H9 (cell line): ENCODE results near the gene TENM4. TPM values are rescaled to one million over a fixed set of nuclear protein-coding genes. Genes with fewer than 3 reads are reported as not detected.

Experiments
- DNase-seq: peaks from one replicate; pipeline ENCODE4 v3.0.0-alpha.2; 2017
- H2AFZ ChIP-seq: one replicate; pipeline ENCODE4 v1.6.1; 2013; ENCODE audit warnings: mild to moderate bottlenecking, low read length, control low read depth, moderate library complexity
- H2AK5ac ChIP-seq: 2 replicates; pipeline ENCODE4 v1.6.1; 2013; ENCODE audit warnings: low read length, control low read depth, mixed read lengths; ENCODE audit not compliant: insufficient read length
- H2BK120ac ChIP-seq: one replicate; pipeline ENCODE4 v1.6.1; 2013; ENCODE audit warnings: low read depth, mild to moderate bottlenecking, low read length, control low read depth, inconsistent platforms; ENCODE audit not compliant: poor library complexity, severe bottlenecking
- H2BK12ac ChIP-seq: 2 replicates; pipeline ENCODE4 v1.6.1; 2013; ENCODE audit warnings: low read length, control low read depth, mixed read lengths, low read depth; ENCODE audit not compliant: insufficient read length
- H2BK15ac ChIP-seq: 2 replicates; pipeline ENCODE4 v1.6.1; 2013; ENCODE audit warnings: low read depth, low read length, control low read depth
- H2BK20ac ChIP-seq: one replicate; pipeline ENCODE4 v1.6.1; 2013; ENCODE audit warnings: low read depth, mild to moderate bottlenecking, low read length, control low read depth, inconsistent platforms; ENCODE audit not compliant: poor library complexity, severe bottlenecking
- H2BK5ac ChIP-seq: 2 replicates; pipeline ENCODE4 v1.6.1; 2013; ENCODE audit warnings: low read length, control low read depth, mixed read lengths; ENCODE audit not compliant: insufficient read length
- H3K14ac ChIP-seq: 2 replicates; pipeline ENCODE4 v1.6.1; 2013; ENCODE audit warnings: low read length, control low read depth; ENCODE audit not compliant: insufficient read depth
- H3K18ac ChIP-seq: 2 replicates; pipeline ENCODE4 v1.6.1; 2013; ENCODE audit warnings: low read depth, mild to moderate bottlenecking, mixed read lengths, low read length, control low read depth; ENCODE audit not compliant: insufficient read length
- H3K23ac ChIP-seq: 2 replicates; pipeline ENCODE4 v1.6.1; 2013; ENCODE audit warnings: low read length, control low read depth, mixed read lengths, low read depth; ENCODE audit not compliant: insufficient read length
- H3K23me2 ChIP-seq: 2 replicates; pipeline ENCODE4 v1.6.1; 2013; ENCODE audit warnings: low read depth, mild to moderate bottlenecking, mixed read lengths, low read length, control low read depth; ENCODE audit not compliant: insufficient read length, poor library complexity, severe bottlenecking
- H3K27ac ChIP-seq: 2 replicates; pipeline ENCODE4 v1.5.1; 2013; ENCODE audit warnings: low read length, control low read depth, mixed read lengths, low read depth; ENCODE audit not compliant: insufficient read length
- H3K27me3 ChIP-seq: 2 replicates; pipeline ENCODE4 v1.6.1; 2013; ENCODE audit warnings: low read length, control low read depth, inconsistent platforms; ENCODE audit not compliant: insufficient read depth
- H3K4ac ChIP-seq: 2 replicates; pipeline ENCODE4 v1.6.1; 2013; ENCODE audit warnings: low read depth, mild to moderate bottlenecking, control low read depth, inconsistent platforms, low read length, moderate library complexity
- H3K4me1 ChIP-seq: 2 replicates; pipeline ENCODE4 v1.6.1; 2013; ENCODE audit warnings: low read length, control low read depth, inconsistent platforms; ENCODE audit not compliant: insufficient read depth
- H3K4me2 ChIP-seq: 2 replicates; pipeline ENCODE4 v1.6.1; 2013; ENCODE audit warnings: low read length, control low read depth, mixed read lengths; ENCODE audit not compliant: insufficient read length, insufficient read depth
- H3K56ac ChIP-seq: 2 replicates; pipeline ENCODE4 v1.6.1; 2013; ENCODE audit warnings: low read depth, mild to moderate bottlenecking, mixed read lengths, low read length, control low read depth; ENCODE audit not compliant: insufficient read length
- H3K79me1 ChIP-seq: 2 replicates; pipeline ENCODE4 v1.6.1; 2013; ENCODE audit warnings: low read depth, mild to moderate bottlenecking, moderate library complexity, low read length, control low read depth, inconsistent platforms; ENCODE audit not compliant: insufficient read depth, poor library complexity, severe bottlenecking
- H3K79me2 ChIP-seq: 2 replicates; pipeline ENCODE4 v1.6.1; 2013; ENCODE audit warnings: low read length, control low read depth, inconsistent platforms; ENCODE audit not compliant: insufficient read depth
- H3K9ac ChIP-seq: 2 replicates; pipeline ENCODE4 v1.6.1; 2013; ENCODE audit warnings: low read length, control low read depth, mixed read lengths; ENCODE audit not compliant: insufficient read length; ENCODE audit errors: extremely low read depth
- H3K9me3 ChIP-seq: one replicate; pipeline ENCODE4 v1.6.1; 2013; ENCODE audit warnings: low read depth, low read length, inconsistent platforms; ENCODE audit not compliant: control insufficient read depth
- H3T11ph ChIP-seq: one replicate; pipeline ENCODE4 v1.6.1; 2013; ENCODE audit warnings: mild to moderate bottlenecking, low read length, control low read depth, inconsistent platforms
- H4K20me1 ChIP-seq: one replicate; pipeline ENCODE4 v1.6.1; 2013; ENCODE audit not compliant: control insufficient read depth, insufficient read length, insufficient read depth
- H4K5ac ChIP-seq: 2 replicates; pipeline ENCODE4 v1.6.1; 2013; ENCODE audit warnings: low read depth, mild to moderate bottlenecking, mixed read lengths, low read length, control low read depth; ENCODE audit not compliant: insufficient read length
- H4K8ac ChIP-seq: replicated peaks from 2 replicates; pipeline ENCODE4 v1.6.1; 2013; ENCODE audit warnings: low read length, control low read depth, mixed read lengths, low read depth; ENCODE audit not compliant: insufficient read length
- H4K91ac ChIP-seq: 2 replicates; pipeline ENCODE4 v1.6.1; 2013; ENCODE audit warnings: low read depth, mild to moderate bottlenecking, moderate library complexity, mixed read lengths, low read length, control low read depth; ENCODE audit not compliant: insufficient read length
- H3K27ac Mint-ChIP-seq, 3 experiments: 2 replicates in 2 of 3; 3 replicates in 1 of 3; pipeline ENCODE4 v1.8.0; 2020 to 2021; ENCODE audit warnings: mixed read lengths in 3 of 3, mild to moderate bottlenecking in 1 of 3, moderate library complexity in 1 of 3
- H3K27me3 Mint-ChIP-seq: 2 replicates; pipeline ENCODE4 v1.8.0; 2021; ENCODE audit warnings: low read depth, mild to moderate bottlenecking, moderate library complexity, mixed read lengths
- H3K36me3 Mint-ChIP-seq, 3 experiments: 2 replicates in 2 of 3; 3 replicates in 1 of 3; pipeline ENCODE4 v1.8.0; 2020 to 2021; ENCODE audit warnings: low read depth in 3 of 3, mixed read lengths in 3 of 3; ENCODE audit not compliant: insufficient read depth in 1 of 3
- H3K4me1 Mint-ChIP-seq, 2 experiments: 2 replicates each; pipeline ENCODE4 v1.8.0; 2020; ENCODE audit warnings: mixed read lengths in 2 of 2
- H3K4me3 Mint-ChIP-seq, 2 experiments: 2 replicates in 1 of 2; 3 replicates in 1 of 2; pipeline ENCODE4 v1.8.0; 2020 to 2021; ENCODE audit warnings: mild to moderate bottlenecking in 2 of 2, mixed read lengths in 2 of 2, moderate library complexity in 1 of 2
- H3K9me3 Mint-ChIP-seq, 2 experiments: 2 replicates in 1 of 2; 3 replicates in 1 of 2; pipeline ENCODE4 v1.8.0; 2020; ENCODE audit warnings: mild to moderate bottlenecking in 2 of 2, mixed read lengths in 2 of 2, moderate library complexity in 1 of 2
- WGBS: extraction: QIAGEN DNeasy Blood & Tissue Kit; methylation state at CpG from one replicate; pipeline ENCODE4 v1.1.7; 2013; ENCODE audit warnings: missing lambda C conversion rate, low lambda C conversion rate, mixed read lengths; ENCODE audit not compliant: insufficient read length; ENCODE audit errors: extremely low coverage; 5-methylcytosine and 5-hydroxymethylcytosine counted together
- total RNA-seq: library from RNA; stranded (reverse); gene quantifications from 2 replicates; pipeline ENCODE4 v1.2.1, GENCODE V29; 2021
- TF ChIP-seq, protein P1 (sequence below): fragments of 200-600 bp; sonication (generic); conservative IDR thresholded peaks from 3 replicates; pipeline ENCODE4 v1.8.0; 2021; ENCODE audit warnings: antibody characterized with exemption, mild to moderate bottlenecking

TENM4 gene
- total RNA-seq, 1 experiment from 2014 or later, result 4.6 TPM

- H3K79me2 ChIP-seq, result no peaks in the 10 kb centered on the region
- Mint-ChIP-seq H3K27me3 (no peaks in the 10 kb centered on the region), H3K27ac (no peak overlapping the region), H3K9me3 (no peaks in the 10 kb centered on the region), H3K4me1 (no peaks in the 10 kb centered on the region), H3K4me3 (no peak overlapping the region), H3K36me3 (no peaks in the 10 kb centered on the region)
- H3K9me3 ChIP-seq, result no peaks in the 10 kb centered on the region
- no peak overlapping the region for H3K14ac ChIP-seq
- H2AFZ ChIP-seq, result no peak overlapping the region
- H3K9ac ChIP-seq, result no peak overlapping the region
- H2BK12ac ChIP-seq, result no peak overlapping the region
- H4K91ac ChIP-seq, result no peak overlapping the region
- no peak overlapping the region for H3K18ac ChIP-seq
- TF ChIP-seq, protein P1, sequence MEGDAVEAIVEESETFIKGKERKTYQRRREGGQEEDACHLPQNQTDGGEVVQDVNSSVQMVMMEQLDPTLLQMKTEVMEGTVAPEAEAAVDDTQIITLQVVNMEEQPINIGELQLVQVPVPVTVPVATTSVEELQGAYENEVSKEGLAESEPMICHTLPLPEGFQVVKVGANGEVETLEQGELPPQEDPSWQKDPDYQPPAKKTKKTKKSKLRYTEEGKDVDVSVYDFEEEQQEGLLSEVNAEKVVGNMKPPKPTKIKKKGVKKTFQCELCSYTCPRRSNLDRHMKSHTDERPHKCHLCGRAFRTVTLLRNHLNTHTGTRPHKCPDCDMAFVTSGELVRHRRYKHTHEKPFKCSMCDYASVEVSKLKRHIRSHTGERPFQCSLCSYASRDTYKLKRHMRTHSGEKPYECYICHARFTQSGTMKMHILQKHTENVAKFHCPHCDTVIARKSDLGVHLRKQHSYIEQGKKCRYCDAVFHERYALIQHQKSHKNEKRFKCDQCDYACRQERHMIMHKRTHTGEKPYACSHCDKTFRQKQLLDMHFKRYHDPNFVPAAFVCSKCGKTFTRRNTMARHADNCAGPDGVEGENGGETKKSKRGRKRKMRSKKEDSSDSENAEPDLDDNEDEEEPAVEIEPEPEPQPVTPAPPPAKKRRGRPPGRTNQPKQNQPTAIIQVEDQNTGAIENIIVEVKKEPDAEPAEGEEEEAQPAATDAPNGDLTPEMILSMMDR, result no peak
- no peak overlapping the region for H3K23ac ChIP-seq
- no peak overlapping the region for H3K27ac ChIP-seq
- no peaks in the 10 kb centered on the region for H3K4me1 ChIP-seq
- H2AK5ac ChIP-seq, result no peak overlapping the region
- H3K56ac ChIP-seq, result no peak overlapping the region
- H2BK5ac ChIP-seq, result no peak overlapping the region
- no peak overlapping the region for H2BK20ac ChIP-seq
- H4K5ac ChIP-seq, result no peak overlapping the region
- H3K79me1 ChIP-seq, result no peaks in the 10 kb centered on the region
- H4K20me1 ChIP-seq, result no peaks in the 10 kb centered on the region
- H3T11ph ChIP-seq, result no peak overlapping the region
- H3K4ac ChIP-seq, result no peak overlapping the region
- no peak overlapping the region for H3K4me2 ChIP-seq
- H4K8ac ChIP-seq, result no peak overlapping the region
- no peak for DNase-seq
- H2BK120ac ChIP-seq, result no peak overlapping the region
- WGBS, result no CpG with 5 or more reads among the region's 3 CpGs
- H3K23me2 ChIP-seq, result no peaks in the 10 kb centered on the region
- no peaks in the 10 kb centered on the region for H3K27me3 ChIP-seq
- H2BK15ac ChIP-seq, result no peak overlapping the region
Observed at GRCh38 chr11:78762105-78762504, 678.7 kb downstream of the TENM4 start.
